GOT3 (cell line): ENCODE measurements around the gene SF3B5.
"Not testable (repeated sequence)": the region's sequence is repeated elsewhere in the genome, so short reads cannot be mapped to it uniquely, and the experiment has no call there.

Experiments
- DNase-seq: peaks from one replicate; lab custom pipeline; 2025; ENCODE audit warnings: mixed read lengths; lab: John Stamatoyannopoulos, UW

The SF3B5 gene

DNA sequence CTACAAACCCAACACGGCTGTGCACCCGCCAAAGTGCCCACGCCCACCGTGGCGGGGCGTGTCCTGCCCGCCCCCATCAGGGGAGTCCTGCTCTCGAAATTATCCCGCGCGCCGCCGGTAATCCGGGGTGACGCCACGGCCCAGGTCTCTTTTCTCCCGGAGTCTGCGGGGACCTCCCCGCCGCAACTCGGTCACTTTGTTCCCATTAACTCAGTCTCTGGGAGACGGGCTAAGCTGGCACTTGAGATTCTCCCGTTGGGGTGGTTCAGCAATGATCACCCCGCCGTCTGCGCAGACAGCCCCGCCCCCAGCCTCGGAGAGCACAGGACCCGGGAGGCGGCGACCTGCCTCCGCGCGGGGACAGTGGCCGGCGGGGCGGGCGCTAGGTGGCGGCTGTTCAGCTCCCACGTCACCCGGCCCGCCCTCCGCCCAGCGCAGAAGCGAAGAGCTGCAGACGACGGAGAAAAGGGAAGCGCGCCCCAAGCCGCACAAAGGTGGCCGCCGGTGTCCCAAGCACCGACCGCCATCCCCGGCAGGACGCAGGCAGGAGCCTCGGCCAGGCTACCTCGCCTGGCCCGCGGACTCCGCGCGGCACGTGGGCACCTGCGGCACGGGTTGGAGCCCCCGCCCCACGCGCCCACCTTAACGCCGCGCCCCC is 31.5 kb downstream of the SF3B5 start:
- no peak for DNase-seq

DNA sequence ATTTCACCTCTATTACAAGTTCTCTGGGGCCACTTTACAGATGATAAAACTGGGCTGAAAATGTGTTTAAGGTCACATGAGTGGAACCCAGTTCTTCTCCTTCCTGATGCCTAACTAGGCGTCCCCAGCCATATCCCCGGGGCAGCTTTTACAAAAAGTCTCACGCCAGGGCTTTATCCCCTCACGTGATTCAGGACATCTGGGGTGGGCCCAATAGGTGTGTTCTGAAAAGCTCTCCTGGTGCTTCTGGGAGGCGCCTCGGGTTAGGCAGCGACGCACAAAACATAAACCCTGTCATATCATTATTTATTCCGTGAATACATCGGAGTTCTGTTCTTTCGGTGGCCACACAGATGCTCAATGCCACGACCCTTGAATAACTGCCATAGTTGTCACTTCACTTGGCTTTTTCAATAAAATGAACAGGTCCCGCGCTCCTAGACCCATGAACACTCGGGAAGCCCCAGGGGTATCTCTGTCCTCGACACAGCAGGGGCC is 32.1 kb downstream of the SF3B5 start:
- DNase-seq = no peak

GRCh38 chr6:144062786-144063185 is 32.6 kb downstream of the SF3B5 start:
- DNase-seq = no peak

DNA sequence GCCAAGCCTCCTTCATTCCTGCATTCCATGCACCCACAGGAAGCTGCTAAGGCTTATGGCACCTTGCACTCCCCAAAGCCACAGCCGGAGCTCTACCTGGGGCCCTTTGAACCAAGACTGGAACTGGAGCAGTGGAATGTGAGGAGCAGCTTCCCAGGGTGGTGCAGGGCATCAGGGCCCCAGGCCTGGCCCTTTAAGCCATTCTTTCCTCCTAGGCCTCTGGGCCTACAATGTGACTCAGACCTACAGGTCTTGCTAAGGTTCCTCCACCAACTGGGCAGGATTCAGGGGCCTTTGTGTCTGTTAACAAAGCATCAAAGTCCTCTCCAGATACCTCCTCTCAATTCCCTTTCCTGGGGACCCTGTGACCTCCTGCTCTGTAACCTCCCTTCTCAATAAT is 36.2 kb downstream of the SF3B5 start:
- no peak for DNase-seq

DNA sequence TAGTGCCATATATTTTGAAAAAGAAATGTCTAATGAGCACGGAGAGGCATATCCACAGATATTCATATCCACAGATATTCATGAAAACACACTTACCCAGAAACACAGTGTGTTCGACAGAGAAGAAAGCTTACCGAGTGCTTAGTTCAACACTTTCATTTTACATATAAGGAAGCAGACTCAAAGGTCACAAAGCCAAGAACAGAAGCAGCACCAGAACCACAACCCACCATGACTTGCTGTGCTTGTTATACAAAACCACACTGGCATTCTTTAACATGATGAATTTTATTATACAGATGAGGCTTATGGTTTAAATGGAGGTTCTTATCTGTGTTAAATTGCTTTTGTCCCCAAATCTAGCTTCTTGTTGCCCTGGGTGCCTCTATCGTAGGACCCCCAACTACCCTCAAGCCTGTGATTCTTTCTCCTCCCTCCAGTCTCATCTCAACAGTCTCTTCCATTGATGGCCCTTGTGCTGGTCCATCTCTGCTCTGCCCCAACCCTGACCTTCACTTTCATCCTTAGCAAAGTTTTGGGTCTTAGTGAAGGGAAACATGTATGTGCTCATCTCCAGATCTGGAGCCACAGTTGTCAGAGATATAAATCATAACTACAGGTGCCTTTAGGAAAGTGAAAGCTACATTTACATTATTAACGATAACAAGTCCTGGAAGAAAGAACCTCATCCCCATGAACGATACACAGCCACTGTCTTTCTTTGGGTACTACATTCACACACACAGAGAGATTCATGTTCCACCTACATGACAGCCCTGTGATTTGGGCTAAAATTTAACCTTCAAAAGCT is 40.0 kb downstream of the SF3B5 start:
- no peak for DNase-seq

GRCh38 chr6:144053601-144054000 is 41.8 kb downstream of the SF3B5 start:
- no peak for DNase-seq

- no peak for DNase-seq
Measured at GRCh38 chr6:144052488-144052887, 42.9 kb downstream of the SF3B5 start.

- no peak for DNase-seq
Measured at GRCh38 chr6:144049386-144049785, 46.0 kb downstream of the SF3B5 start.

DNA sequence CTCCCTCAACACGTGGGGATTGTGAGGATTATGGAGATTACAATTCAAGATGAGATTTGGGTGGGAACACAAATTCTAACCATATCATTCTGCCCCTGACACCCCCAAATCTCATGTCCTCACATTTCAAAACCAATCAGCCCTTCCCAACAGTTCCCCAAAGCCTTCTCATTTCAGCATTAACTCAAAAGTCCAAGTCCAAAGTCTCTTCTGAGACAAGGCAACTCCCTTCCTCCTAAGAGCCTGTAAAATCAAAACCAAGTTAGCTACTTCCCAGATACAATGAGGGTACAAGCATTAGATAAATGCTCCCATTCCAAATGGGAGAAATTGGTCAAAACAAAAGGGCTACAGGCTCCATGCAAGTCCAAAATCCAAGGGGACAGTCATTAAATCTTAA is 47.7 kb downstream of the SF3B5 start:
- no peak for DNase-seq

DNA sequence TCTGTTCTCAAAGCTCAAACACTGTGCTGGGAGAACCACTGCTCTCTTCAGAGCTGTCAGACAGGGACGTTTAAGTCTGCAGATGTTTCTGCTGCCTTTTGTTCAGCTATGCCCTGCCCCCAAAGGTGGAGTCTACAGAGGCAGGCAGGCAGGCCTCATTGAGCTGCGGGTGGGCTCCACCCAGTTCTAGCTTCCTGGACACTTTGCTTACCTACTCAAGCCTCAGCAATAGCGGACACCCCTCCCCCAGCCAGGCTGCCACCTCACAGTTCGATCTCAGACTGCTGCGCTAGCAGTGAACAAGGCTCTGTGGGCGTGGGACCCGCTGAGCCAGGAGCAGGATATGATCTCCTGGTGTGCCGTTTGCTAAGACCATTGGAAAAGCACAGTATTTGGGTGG is 48.7 kb downstream of the SF3B5 start:
- not testable (repeated sequence) for DNase-seq

GRCh38 chr6:144044989-144045388 is 50.4 kb downstream of the SF3B5 start:
- DNase-seq = not testable (repeated sequence)
